Stimulated activated CD4-positive, alpha-beta T cell treated with anti-CD3 and anti-CD28 coated beads, Interleukin-15, amount 100 ng/mL, for 24 hours (primary cell): ENCODE measurements around the gene DUSP7.

ENCODE experiments used
- DNase-seq: peaks from one replicate; pipeline ENCODE4 v3.0.0-alpha.2; 2020

The DUSP7 gene

GRCh38 chr3:52067046-52067445, 10.7 kb upstream of the DUSP7 start:
- DNase-seq, result no peak

- no peak for DNase-seq
Measured at GRCh38 chr3:52065264-52065756, 8.9 kb upstream of the DUSP7 start.

GRCh38 chr3:52064561-52064960, 8.2 kb upstream of the DUSP7 start:
- DNase-seq, result no peak

- DNase-seq, result no peak
Measured at GRCh38 chr3:52063026-52063723, 6.8 kb upstream of the DUSP7 start.

GRCh38 chr3:52062505-52062904, 6.1 kb upstream of the DUSP7 start:
- no peak for DNase-seq

- DNase-seq, result no peak
Measured at GRCh38 chr3:52061121-52061910, 4.9 kb upstream of the DUSP7 start.

GRCh38 chr3:52059781-52060180, 3.4 kb upstream of the DUSP7 start:
- no peak for DNase-seq

GRCh38 chr3:52057812-52058495, 1.6 kb upstream of the DUSP7 start:
- no peak for DNase-seq

GRCh38 chr3:52056968-52057811, 819 bp upstream of the DUSP7 start:
- DNase-seq, result peak; percentile 100

GRCh38 chr3:52055537-52056351, 627 bp downstream of the DUSP7 start:
- DNase-seq, result peak; percentile 58

- peak; percentile 29 for DNase-seq
Measured at GRCh38 chr3:52054661-52055511, 1.5 kb downstream of the DUSP7 start.

- DNase-seq, result peak; percentile 65
Measured at GRCh38 chr3:52053307-52054304, 2.8 kb downstream of the DUSP7 start.

GRCh38 chr3:52052831-52053306, 3.5 kb downstream of the DUSP7 start:
- DNase-seq, result peak; percentile 61

GRCh38 chr3:52051444-52051843, 4.9 kb downstream of the DUSP7 start:
- no peak for DNase-seq

- DNase-seq, result no peak
Measured at GRCh38 chr3:52050571-52050970, 5.8 kb downstream of the DUSP7 start.

GRCh38 chr3:52049503-52049902, 6.9 kb downstream of the DUSP7 start:
- DNase-seq, result no peak

GRCh38 chr3:52047295-52047960, 8.9 kb downstream of the DUSP7 start:
- no peak for DNase-seq

GRCh38 chr3:52046902-52047239, 9.5 kb downstream of the DUSP7 start:
- DNase-seq, result no peak
